LHCN-M2 (cell line): ENCODE measurements around the gene KRTAP12-2. TPM values are rescaled to one million over a fixed set of nuclear protein-coding genes. Genes with fewer than 3 reads are reported as not detected.
"Not testable (repeated sequence)": the region's sequence is repeated elsewhere in the genome, so short reads cannot be mapped to it uniquely, and the experiment has no call there.

Source experiments
- DNase-seq: peaks from one replicate; pipeline ENCODE4 v3.0.0-alpha.2; 2012; ENCODE audit warnings: low read depth
- total RNA-seq: library from RNA; depleted of rRNA; stranded (reverse); fragments of >200 nt; gene quantifications from 2 replicates; pipeline ENCODE4 v1.2.3, GENCODE V29; 2014

Gene KRTAP12-2
- total RNA-seq, 1 experiment from 2014 or later = not detected

GRCh38 chr21:44702111-44702972 is 35.6 kb upstream of the KRTAP12-2 start:
- no peak for DNase-seq

- no peak for DNase-seq
Observed at GRCh38 chr21:44701541-44701940, 34.8 kb upstream of the KRTAP12-2 start.

GRCh38 chr21:44701023-44701400 is 34.3 kb upstream of the KRTAP12-2 start:
- no peak for DNase-seq

GRCh38 chr21:44700101-44701022 is 33.6 kb upstream of the KRTAP12-2 start:
- no peak for DNase-seq

- no peak for DNase-seq
Observed at GRCh38 chr21:44699502-44700001, 32.8 kb upstream of the KRTAP12-2 start.

- DNase-seq = peak; percentile 24
Observed at GRCh38 chr21:44697811-44698734, 31.3 kb upstream of the KRTAP12-2 start.

GRCh38 chr21:44697172-44697810 is 30.6 kb upstream of the KRTAP12-2 start, which contains the start of gene KRTAP10-12:
TSS of gene KRTAP10-12 (plus strand) at chr21:44697172. CDS start at chr21:44697202, 30 bp downstream.
- not testable (repeated sequence) for DNase-seq

- no peak for DNase-seq
Observed at GRCh38 chr21:44696572-44696971, 29.8 kb upstream of the KRTAP12-2 start.

- no peak for DNase-seq
Observed at GRCh38 chr21:44695641-44696040, 28.9 kb upstream of the KRTAP12-2 start.

GRCh38 chr21:44695184-44695583 is 28.5 kb upstream of the KRTAP12-2 start:
- DNase-seq = no peak

- DNase-seq = no peak
Observed at GRCh38 chr21:44694776-44695175, 28.0 kb upstream of the KRTAP12-2 start.

GRCh38 chr21:44692798-44693512 is 26.2 kb upstream of the KRTAP12-2 start:
- no peak for DNase-seq

- no peak for DNase-seq
Observed at GRCh38 chr21:44691686-44692085, 25.0 kb upstream of the KRTAP12-2 start.

GRCh38 chr21:44689740-44690139 is 23.0 kb upstream of the KRTAP12-2 start:
- not testable (repeated sequence) for DNase-seq

- DNase-seq = peak; percentile 9
Observed at GRCh38 chr21:44687671-44688070, 20.9 kb upstream of the KRTAP12-2 start.

GRCh38 chr21:44686843-44687561 is 20.3 kb upstream of the KRTAP12-2 start:
- DNase-seq = no peak

- DNase-seq = no peak
Observed at GRCh38 chr21:44686000-44686781, 19.5 kb upstream of the KRTAP12-2 start.

GRCh38 chr21:44685050-44685449 is 18.3 kb upstream of the KRTAP12-2 start:
- not testable (repeated sequence) for DNase-seq
